Transverse colon (tissue), 4 donors: ENCODE data around the gene DNAH1.

Experiments
- CTCF ChIP-seq, 5 experiments: fragments of 200-600 bp in 3 of 5; fragments of 450-650 bp in 2 of 5; sonication (generic) in 3 of 5; IDR thresholded peaks; 1 replicate in 2 of 5; 2 replicates in 3 of 5; pipeline ENCODE4 v1.5.1; 2016 to 2017; ENCODE audit warnings: antibody characterized with exemption in 5 of 5, inconsistent platforms in 3 of 5, mild to moderate bottlenecking in 2 of 5, moderate library complexity in 1 of 5
- POLR2A ChIP-seq: fragments of 450-650 bp; IDR thresholded peaks from one replicate; pipeline ENCODE4 v1.6.1; 2016; ENCODE audit warnings: antibody characterized with exemption, mild to moderate bottlenecking, moderate library complexity
- POLR2AphosphoS5 ChIP-seq, 3 donors: sonication (generic); formaldehyde crosslinking; IDR thresholded peaks; one replicate each; pipeline ENCODE4 v1.6.1; 2016; ENCODE audit warnings: antibody characterized with exemption in 3 of 3

GRCh38 chr3:52391096-52391495 is 75.0 kb downstream of the DNAH1 start:
- TF ChIP-seq POLR2A, result no peak
- TF ChIP-seq CTCF (IDR thresholded peaks at IDR 0.05), result no peak
- no peak for TF ChIP-seq POLR2AphosphoS5 (IDR thresholded peaks at IDR 0.05)
